GM19438 (cell line): Measurements from ENCODE around the gene TMEM63C.
"Not testable (repeated sequence)": the region's sequence is repeated elsewhere in the genome, so short reads cannot be mapped to it uniquely, and the experiment has no call there.

Experiments used
- ATAC-seq: cut with Tn5 transposase; IDR thresholded peaks from one replicate; pipeline ENCODE4 v1.9.1; 2021; ENCODE audit warnings: low read depth; ENCODE audit not compliant: unreplicated experiment

TMEM63C gene

GRCh38 chr14:77155083-77155482 lies 26.5 kb upstream of the TMEM63C start:
- ATAC-seq, result no peak

- no peak for ATAC-seq
These were observed 23.9 kb upstream of the TMEM63C start for GRCh38 chr14:77157740-77158139.

GRCh38 chr14:77158175-77158881 lies 23.3 kb upstream of the TMEM63C start:
- no peak for ATAC-seq

GRCh38 chr14:77158882-77159255 lies 22.7 kb upstream of the TMEM63C start:
- ATAC-seq, result no peak

- no peak for ATAC-seq
These were observed 20.6 kb upstream of the TMEM63C start for GRCh38 chr14:77161011-77161410.

- no peak for ATAC-seq
These were observed 11.6 kb upstream of the TMEM63C start for GRCh38 chr14:77170045-77170444.

GRCh38 chr14:77172916-77173315 lies 8.7 kb upstream of the TMEM63C start:
- no peak for ATAC-seq

- not testable (repeated sequence) for ATAC-seq
These were observed 7.5 kb upstream of the TMEM63C start for GRCh38 chr14:77173911-77174617.

- no peak for ATAC-seq
These were observed 5.8 kb upstream of the TMEM63C start for GRCh38 chr14:77175843-77176242.

- ATAC-seq, result no peak
These were observed 3.9 kb upstream of the TMEM63C start for GRCh38 chr14:77177702-77178101.

GRCh38 chr14:77178656-77179055 lies 2.9 kb upstream of the TMEM63C start:
- ATAC-seq, result no peak

- ATAC-seq, result peak; percentile 27
These were observed 634 bp upstream of the TMEM63C start for GRCh38 chr14:77180726-77181602.

GRCh38 chr14:77183896-77184295 lies 2.3 kb downstream of the TMEM63C start:
- ATAC-seq, result no peak

- no peak for ATAC-seq
These were observed 2.9 kb downstream of the TMEM63C start for GRCh38 chr14:77184396-77185092.

GRCh38 chr14:77185093-77185465 lies 3.5 kb downstream of the TMEM63C start:
- ATAC-seq, result no peak

GRCh38 chr14:77186911-77187648 lies 5.5 kb downstream of the TMEM63C start:
- ATAC-seq, result no peak

- ATAC-seq, result no peak
These were observed 6.0 kb downstream of the TMEM63C start for GRCh38 chr14:77187649-77188012.

- no peak for ATAC-seq
These were observed 7.9 kb downstream of the TMEM63C start for GRCh38 chr14:77189479-77189878.

GRCh38 chr14:77190977-77191376 lies 9.4 kb downstream of the TMEM63C start:
- no peak for ATAC-seq

- no peak for ATAC-seq
These were observed 13.1 kb downstream of the TMEM63C start for GRCh38 chr14:77194706-77195105.
